MM.1S (cell line): Measurements from ENCODE around the gene TSPAN4.

Source experiments
- EZH2 ChIP-seq: fragments of 300-600 bp; sonication (generic); optimal IDR thresholded peaks from 2 replicates; pipeline ENCODE3; 2017; ENCODE audit warnings: low read depth, mild to moderate bottlenecking, antibody characterized with exemption, low read length, mixed read lengths
- TF ChIP-seq, protein P1 (sequence below): fragments of 300-600 bp; sonication (generic); IDR thresholded peaks from 2 replicates; pipeline ENCODE4 v1.5.1; 2016; ENCODE audit warnings: antibody characterized with exemption, low read length, mixed read lengths

DNA sequence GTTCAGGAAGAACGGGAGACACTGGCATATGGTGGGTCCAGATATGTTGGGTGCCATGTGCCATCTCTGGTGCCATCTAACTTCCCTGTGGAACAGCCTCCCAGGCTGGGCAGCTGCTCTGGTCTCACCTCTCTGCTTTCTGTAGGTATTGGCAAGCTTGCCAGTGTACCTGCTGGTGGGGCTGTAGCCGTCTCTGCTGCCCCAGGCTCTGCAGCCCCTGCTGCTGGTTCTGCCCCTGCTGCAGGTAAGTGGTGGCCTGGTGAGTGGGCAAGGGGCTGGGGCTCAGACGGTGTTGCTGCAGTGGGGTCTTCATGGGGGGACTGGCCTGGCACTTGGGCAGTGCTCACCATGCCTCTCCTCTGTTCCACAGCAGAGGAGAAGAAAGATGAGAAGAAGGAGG lies 30.3 kb upstream of the TSPAN4 start:
- TF ChIP-seq, protein P1, sequence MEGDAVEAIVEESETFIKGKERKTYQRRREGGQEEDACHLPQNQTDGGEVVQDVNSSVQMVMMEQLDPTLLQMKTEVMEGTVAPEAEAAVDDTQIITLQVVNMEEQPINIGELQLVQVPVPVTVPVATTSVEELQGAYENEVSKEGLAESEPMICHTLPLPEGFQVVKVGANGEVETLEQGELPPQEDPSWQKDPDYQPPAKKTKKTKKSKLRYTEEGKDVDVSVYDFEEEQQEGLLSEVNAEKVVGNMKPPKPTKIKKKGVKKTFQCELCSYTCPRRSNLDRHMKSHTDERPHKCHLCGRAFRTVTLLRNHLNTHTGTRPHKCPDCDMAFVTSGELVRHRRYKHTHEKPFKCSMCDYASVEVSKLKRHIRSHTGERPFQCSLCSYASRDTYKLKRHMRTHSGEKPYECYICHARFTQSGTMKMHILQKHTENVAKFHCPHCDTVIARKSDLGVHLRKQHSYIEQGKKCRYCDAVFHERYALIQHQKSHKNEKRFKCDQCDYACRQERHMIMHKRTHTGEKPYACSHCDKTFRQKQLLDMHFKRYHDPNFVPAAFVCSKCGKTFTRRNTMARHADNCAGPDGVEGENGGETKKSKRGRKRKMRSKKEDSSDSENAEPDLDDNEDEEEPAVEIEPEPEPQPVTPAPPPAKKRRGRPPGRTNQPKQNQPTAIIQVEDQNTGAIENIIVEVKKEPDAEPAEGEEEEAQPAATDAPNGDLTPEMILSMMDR: no peak
- TF ChIP-seq EZH2: no peak
